Measurements from ENCODE around the gene PCDHB16.
A peak's percentile ranks its signal among the peaks of the same experiment; 100 is the strongest.
"Not testable (repeated sequence)": the region's sequence is repeated elsewhere in the genome, so short reads cannot be mapped to it uniquely, and the experiment has no call there.

Gene PCDHB16

GRCh38 chr5:141199359-141200235, 17.4 kb downstream of the PCDHB16 start, which contains the start of gene PCDHB11:
PCDHB11 (plus strand) TSS chr5:141199627; CDS start chr5:141199775, 148 bp downstream.
- in situ Hi-C loops (cut with MboI; ENCODE audit: low pct_unique_long_range_greater_than_20kb, low sequenced_read_pairs, unreplicated experiment), result no loop called here

GRCh38 chr5:141201126-141201525, 18.9 kb downstream of the PCDHB16 start:
- DNase-seq (ENCODE audit: low spot score); in situ Hi-C loops (cut with MboI; ENCODE audit: low pct_unique_long_range_greater_than_20kb, low sequenced_read_pairs, unreplicated experiment): not testable (repeated sequence)

More at GRCh38 chr5:141199359-141200235, 17.4 kb downstream of the PCDHB16 start, which contains the start of gene PCDHB11:
- DNase-seq (ENCODE audit: low spot score), result no peak
- no peak for TF ChIP-seq CTCF (IDR thresholded peaks at IDR 0.05; ENCODE audit: extremely low read depth, insufficient read depth, missing control alignments)

GRCh38 chr5:141201646-141202045, 19.5 kb downstream of the PCDHB16 start:
- in situ Hi-C loops (cut with MboI; ENCODE audit: low pct_unique_long_range_greater_than_20kb, low sequenced_read_pairs, unreplicated experiment); DNase-seq (ENCODE audit: low spot score): not testable (repeated sequence)

- no peak for DNase-seq (ENCODE audit: low spot score)
- TF ChIP-seq CTCF (IDR thresholded peaks at IDR 0.05; ENCODE audit: extremely low read depth, insufficient read depth, missing control alignments), result peak; percentile 9
- in situ Hi-C loops (cut with MboI; ENCODE audit: low pct_unique_long_range_greater_than_20kb, low sequenced_read_pairs, unreplicated experiment), result no loop called here
These were observed 26.3 kb downstream of the PCDHB16 start, which contains the start of gene PCDHB12 for GRCh38 chr5:141208478-141208877. PCDHB12 (plus strand) TSS chr5:141208719; CDS start chr5:141208908, 189 bp downstream.

GRCh38 chr5:141210281-141210680, 28.1 kb downstream of the PCDHB16 start:
- in situ Hi-C loops (cut with MboI; ENCODE audit: low pct_unique_long_range_greater_than_20kb, low sequenced_read_pairs, unreplicated experiment); DNase-seq (ENCODE audit: low spot score): not testable (repeated sequence)

- in situ Hi-C loops (cut with MboI; ENCODE audit: low pct_unique_long_range_greater_than_20kb, low sequenced_read_pairs, unreplicated experiment); DNase-seq (ENCODE audit: low spot score): not testable (repeated sequence)
These were observed 28.7 kb downstream of the PCDHB16 start for GRCh38 chr5:141210849-141211248.

GRCh38 chr5:141213656-141214339, 31.6 kb downstream of the PCDHB16 start, which contains the start of gene PCDHB13:
PCDHB13 (plus strand) TSS chr5:141213919; CDS start chr5:141214124, 205 bp downstream.
- in situ Hi-C loops (cut with MboI; ENCODE audit: low pct_unique_long_range_greater_than_20kb, low sequenced_read_pairs, unreplicated experiment); DNase-seq (ENCODE audit: low spot score): not testable (repeated sequence)

- in situ Hi-C loops (cut with MboI; ENCODE audit: low pct_unique_long_range_greater_than_20kb, low sequenced_read_pairs, unreplicated experiment); DNase-seq (ENCODE audit: low spot score): not testable (repeated sequence)
These were observed 32.4 kb downstream of the PCDHB16 start for GRCh38 chr5:141214583-141214982.

- in situ Hi-C loops (cut with MboI; ENCODE audit: low pct_unique_long_range_greater_than_20kb, low sequenced_read_pairs, unreplicated experiment); DNase-seq (ENCODE audit: low spot score): not testable (repeated sequence)
These were observed 33.3 kb downstream of the PCDHB16 start for GRCh38 chr5:141215504-141215903.

GRCh38 chr5:141216035-141216434, 33.8 kb downstream of the PCDHB16 start:
- in situ Hi-C loops (cut with MboI; ENCODE audit: low pct_unique_long_range_greater_than_20kb, low sequenced_read_pairs, unreplicated experiment); DNase-seq (ENCODE audit: low spot score): not testable (repeated sequence)
